G401 (cell line): ENCODE data around the gene TM2D1. TPM values are rescaled to one million over a fixed set of nuclear protein-coding genes. Genes with fewer than 3 reads are reported as not detected.

Source experiments
- DNase-seq: peaks from one replicate; pipeline ENCODE4 v3.0.0-alpha.2; 2015; ENCODE audit warnings: low spot score
- in situ Hi-C: cut with HindIII; loops from 2 replicates; pipeline ENCODE4 v1.10.0; 2016; ENCODE audit warnings: low sequenced_read_pairs, mixed read lengths
- total RNA-seq: library from RNA; depleted of rRNA; stranded (reverse); fragments of >200 nt; shearing (Covaris generic); gene quantifications from 2 replicates; pipeline ENCODE4 v1.2.3, GENCODE V29; 2014

The TM2D1 gene
- total RNA-seq, 1 experiment from 2014 or later = 26.0 TPM

DNA sequence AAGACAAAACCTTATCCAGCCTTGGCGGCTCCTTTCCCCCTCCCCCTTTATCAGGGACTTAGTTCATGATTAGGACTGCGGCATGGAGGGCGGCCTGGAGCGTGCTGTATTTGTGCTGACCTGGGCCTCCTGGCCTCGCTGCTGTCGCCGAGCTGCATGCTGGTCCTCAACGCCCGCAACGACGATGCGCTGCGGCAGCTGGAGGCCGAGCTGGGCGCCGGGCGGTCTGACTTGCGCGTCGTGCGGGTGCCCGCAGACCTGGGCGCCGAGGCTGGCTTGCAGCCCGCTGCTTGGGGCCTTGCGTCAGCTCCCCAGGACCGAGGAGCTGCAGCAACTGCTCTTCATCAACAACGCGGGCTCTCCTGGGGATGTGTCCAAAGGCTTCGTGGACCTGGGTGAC, 70.9 kb downstream of the TM2D1 start:
- in situ Hi-C loops = no loop called here
- no peak for DNase-seq

DNA sequence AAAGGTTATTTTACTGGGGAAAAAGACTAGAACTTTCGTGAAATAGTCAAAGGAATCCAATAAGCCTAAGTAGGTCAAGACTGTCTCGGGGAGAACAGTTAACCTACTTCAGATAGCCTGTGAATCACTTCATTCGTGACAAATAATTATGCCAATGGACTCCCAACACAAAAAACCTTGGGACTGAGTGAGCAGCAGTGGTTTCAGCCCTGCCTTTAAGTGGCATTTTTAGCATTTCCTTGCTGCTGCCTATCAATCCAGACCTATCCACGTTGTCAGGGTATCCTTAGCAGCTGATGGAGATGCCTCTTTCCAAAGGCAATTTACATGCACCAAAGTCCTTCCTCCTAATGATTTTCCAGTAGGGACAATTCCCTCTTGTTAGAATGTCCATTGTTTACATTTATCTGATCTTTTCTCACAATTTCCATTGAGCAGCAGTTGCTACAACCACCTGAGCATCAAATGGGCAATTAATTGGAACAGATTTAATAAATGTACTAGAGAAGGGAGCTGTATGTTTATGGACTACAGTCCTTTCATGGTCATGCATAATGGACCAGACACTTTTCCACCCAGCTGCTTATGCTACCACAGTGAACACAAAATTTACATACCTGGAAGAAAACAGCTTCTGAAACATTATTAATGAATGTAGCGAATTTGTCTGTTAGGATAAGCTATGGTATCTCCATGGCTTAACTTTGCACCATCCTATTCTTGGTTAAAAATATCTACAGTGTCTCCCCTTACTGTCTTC, 75.8 kb downstream of the TM2D1 start:
- in situ Hi-C loops = no loop called here
- no peak for DNase-seq

DNA sequence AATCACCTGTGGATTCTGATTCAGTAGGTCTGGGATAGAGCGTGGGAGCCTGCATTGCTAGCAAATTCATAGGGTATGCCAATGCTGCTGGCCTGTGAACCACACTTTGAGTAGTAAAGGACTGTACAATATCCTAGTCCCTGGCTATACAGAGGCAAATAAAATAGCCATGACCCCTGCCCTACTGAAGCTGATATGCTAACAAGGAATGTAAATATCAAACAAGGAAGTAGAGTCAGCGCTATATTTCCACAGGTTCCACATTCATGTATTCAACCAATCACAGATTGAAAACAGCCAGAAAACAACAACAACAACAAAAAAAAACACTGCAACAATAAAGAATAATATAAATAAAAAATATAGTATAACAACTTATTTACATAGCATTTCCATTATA, 77.8 kb downstream of the TM2D1 start:
- in situ Hi-C loops = no loop called here
- DNase-seq = no peak

DNA sequence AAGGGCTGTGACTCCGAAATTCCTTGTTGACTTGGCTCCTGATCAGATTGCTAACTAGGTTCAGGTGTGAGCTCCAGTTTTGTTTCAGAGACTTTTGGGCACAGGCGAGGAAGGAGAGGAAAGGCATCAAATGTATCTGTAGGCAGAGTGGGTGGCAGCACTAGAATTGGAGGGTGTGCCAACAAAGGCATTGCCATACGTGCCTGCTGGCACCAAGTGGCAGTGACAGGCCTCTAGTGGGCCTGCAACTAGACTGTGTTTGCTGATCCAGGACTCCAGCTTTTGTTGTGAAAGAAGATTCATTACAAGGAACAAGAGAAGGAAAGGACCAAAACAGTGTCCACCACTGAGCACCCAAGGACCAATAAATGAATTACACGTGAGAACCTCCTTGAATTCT, 79.5 kb downstream of the TM2D1 start:
- no peak for DNase-seq
- in situ Hi-C loops = no loop called here

DNA sequence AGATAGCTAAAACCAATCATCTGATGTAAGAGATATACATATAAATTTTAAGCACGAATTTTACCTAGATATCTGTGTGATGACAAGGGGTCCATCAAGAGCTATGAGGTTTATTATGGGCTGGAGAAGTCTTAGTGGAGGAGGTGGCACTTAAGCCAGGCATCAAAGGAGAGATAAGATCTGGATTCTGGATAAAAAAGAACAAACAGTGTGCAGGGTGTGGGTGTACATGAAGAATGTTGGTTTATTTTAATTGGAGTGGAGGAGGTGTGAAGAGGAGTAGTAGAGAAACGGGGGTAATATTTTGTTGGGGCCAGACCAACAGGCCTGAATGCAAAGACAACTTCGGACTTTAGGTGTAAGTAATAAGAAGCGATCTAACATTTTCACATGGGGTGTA, 80.6 kb downstream of the TM2D1 start:
- DNase-seq = no peak
- in situ Hi-C loops = no loop called here

- no peak for DNase-seq
- in situ Hi-C loops = no loop called here
Measured at GRCh38 chr1:61642475-61643232, 82.3 kb downstream of the TM2D1 start.

DNA sequence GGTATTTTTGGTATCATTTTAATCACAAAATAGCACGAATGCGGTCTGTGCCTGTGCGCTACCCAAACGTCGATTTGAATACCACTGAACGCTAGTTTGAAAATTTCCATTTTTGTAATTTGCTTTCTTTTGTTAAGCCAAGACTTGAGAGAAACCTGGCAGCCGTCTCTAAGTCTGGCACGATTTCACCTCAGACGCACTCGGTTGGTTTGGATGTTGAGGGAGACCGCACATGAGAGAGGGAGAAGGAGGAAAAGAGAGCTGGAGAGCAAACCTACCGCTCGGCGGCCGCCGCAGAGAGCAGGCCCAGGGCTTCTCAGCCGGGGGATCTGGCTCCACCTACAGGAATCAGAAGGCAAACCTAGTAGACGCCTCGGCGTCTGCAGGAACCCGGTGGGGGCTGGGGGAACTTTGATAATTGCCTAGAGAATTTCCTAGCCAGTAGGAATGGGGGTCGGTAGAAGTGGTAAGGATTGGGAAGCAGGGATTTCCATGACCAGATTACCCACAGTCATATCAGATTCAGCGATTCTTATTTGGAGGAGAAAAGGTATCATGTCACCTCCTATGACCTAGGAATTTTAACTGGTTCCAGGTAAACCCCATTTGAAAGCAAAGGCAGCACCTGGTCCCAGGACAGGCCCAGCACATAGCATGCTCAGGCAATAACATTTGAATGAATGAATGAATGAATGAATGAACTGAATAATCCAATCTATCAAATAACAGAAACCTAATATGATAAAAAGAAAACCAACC, 83.2 kb downstream of the TM2D1 start:
- DNase-seq = peak; percentile 49
- in situ Hi-C loops = no loop called here

- no peak for DNase-seq
- in situ Hi-C loops = no loop called here
Measured at GRCh38 chr1:61640531-61641530, 84.1 kb downstream of the TM2D1 start.

DNA sequence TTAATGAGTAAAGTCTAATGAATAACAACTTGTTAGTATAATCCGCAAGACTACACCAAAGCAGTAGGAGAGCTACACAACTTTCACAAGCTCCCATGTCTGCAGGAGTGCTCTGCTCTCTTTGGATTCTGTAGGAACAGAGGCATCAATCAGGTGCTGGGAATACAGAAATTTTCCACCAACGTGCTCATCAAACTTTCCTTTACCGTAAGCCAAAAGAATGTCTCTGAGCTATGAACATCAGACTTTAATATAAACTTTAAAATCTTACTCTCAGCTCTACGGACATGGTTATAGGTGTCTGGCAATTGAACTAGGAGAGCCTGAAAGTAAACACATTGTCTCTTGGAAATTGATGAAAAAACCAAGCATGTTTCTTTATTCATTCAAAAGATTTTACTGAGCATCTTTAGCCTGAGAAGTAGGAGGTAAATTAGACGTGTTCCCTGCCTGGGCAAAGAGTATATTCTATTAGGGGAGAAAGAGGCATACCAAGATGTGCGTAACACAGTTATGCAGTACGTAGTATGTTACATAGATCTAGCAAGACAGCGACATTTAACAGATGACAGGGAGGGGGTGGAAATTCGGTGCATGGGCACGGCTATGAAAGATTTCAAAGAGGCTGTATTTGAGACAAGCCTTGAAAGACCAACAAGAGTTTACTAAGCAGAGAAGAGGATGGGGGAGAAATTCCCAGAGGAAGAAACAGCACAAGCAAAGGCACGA, 85.2 kb downstream of the TM2D1 start:
- DNase-seq = no peak
- in situ Hi-C loops = no loop called here

DNA sequence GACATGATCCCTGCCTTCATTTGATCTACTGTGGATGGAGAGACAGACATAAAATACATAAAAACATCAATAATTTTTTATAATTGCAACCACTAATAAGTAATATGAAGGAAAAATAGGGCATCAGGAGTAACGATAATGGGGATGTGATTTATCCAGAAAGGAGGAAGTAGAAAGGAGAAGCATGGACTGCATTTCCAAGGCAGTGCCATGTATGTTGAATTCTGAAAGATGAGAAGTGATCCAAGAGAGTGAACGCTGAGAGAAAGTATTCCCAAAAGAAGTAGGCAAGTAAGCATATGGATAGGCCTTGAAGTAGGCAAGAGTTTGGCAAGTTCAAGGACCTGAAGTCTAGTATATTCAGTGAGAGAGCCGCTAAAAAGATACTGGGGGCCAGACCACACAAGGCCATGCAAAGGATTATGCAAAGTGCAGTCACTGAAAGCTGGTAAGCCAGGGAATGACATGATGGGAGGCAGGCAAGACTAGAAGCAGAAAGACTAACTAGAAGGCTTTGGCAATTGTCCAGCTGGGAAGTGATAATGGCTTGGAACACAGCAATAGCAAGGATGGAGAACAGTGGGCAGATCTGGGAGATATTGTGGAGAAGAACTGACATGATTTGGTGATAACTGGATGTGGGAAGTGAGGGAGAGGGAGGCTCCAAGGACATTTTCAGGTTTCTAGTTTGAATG, 85.9 kb downstream of the TM2D1 start:
- in situ Hi-C loops = no loop called here
- no peak for DNase-seq

DNA sequence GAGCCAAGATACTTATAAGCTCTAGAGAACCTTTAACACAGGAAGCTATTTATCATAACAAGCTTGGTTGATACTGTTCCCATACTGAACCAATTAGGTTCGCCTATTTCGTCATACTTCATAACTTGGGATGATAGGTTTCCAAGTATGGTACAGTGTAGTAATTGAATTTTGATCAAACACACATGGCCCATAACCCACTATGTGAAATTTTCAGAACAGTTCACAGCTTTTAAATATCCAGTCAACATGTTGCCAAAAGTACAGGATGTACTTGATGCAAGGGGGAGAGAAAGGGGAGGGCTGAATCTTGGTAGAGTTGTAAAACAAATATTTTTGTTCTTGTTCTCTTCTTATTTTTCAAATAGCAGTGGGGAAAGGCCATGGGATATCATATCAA, 86.6 kb downstream of the TM2D1 start:
- in situ Hi-C loops = no loop called here
- no peak for DNase-seq

GRCh38 chr1:61637470-61637869, 87.5 kb downstream of the TM2D1 start:
- in situ Hi-C loops = no loop called here
- DNase-seq = no peak

- no peak for DNase-seq
- in situ Hi-C loops = no loop called here
Measured at GRCh38 chr1:61636814-61637213, 88.1 kb downstream of the TM2D1 start.

DNA sequence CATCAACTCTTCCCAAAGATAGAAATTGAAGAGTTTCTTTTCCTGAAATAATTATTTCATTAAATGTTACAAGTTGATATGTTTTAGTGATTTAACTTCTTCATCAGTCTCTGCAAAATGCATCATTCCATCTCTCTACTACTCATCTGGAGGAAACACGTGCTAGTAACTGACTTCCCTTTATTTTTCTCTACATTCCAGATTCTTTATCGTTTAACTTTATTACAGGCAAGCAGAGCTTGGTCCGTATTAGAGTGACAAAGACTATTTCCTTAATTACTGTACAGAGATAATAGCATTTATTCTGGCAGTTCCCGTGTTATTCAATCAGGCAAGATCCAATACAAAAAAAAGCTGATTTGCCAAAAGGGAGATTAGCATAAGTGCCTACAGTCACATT, 88.6 kb downstream of the TM2D1 start:
- in situ Hi-C loops = no loop called here
- no peak for DNase-seq

DNA sequence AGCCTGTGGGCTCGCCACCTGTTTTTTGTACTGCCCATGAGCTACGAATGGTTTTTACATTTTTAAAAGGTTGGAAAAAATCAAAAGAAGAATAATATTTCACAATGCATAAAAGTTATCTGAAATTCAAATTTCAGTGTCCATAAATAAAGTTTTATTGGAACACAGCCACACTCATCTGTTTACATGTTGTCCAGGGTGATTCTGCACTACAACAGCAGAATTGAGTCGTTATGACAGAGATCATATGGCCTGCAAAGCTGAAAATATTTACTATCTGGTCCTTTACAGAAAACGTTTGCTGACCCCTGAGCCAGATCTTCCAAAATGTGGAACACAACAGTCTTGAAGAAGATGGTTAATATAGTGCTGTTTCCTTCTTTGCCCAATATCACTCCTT, 89.4 kb downstream of the TM2D1 start:
- in situ Hi-C loops = no loop called here

GRCh38 chr1:61631436-61631835, 93.5 kb downstream of the TM2D1 start:
- DNase-seq = no peak
- in situ Hi-C loops = no loop called here

More for the DNA sequence above, 89.4 kb downstream of the TM2D1 start:
- no peak for DNase-seq
